GM18867 (cell line): ENCODE measurements around the gene ABCB4.

Experiments
- ATAC-seq: cut with Tn5 transposase; IDR thresholded peaks from one replicate; pipeline ENCODE4 v1.9.1; 2021; ENCODE audit warnings: mild to moderate bottlenecking, moderate library complexity; ENCODE audit not compliant: unreplicated experiment

Gene ABCB4

GRCh38 chr7:87427288-87427687 is 48.2 kb downstream of the ABCB4 start:
- no peak for ATAC-seq

- ATAC-seq = peak; percentile 89
Observed at GRCh38 chr7:87426160-87426559, 49.3 kb downstream of the ABCB4 start.

GRCh38 chr7:87424075-87424474 is 51.4 kb downstream of the ABCB4 start:
- no peak for ATAC-seq

DNA sequence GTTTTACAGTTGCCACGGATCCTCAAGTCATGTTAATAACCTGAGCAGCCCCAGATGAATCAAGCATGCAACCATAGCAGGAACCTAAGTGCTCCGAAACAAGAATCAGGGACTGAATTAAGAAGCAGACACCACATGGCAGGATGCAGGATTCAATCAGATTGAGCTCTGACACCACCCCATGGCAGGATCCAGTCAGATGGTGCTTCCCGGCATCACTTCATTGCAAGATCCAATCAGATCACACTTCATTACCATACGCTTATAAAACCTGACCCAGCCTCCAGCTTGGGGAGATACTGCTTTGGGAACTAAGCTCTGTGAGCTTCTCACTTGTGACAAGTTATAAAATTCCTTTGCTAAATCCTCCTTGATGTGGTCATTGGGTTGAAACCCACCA is 55.3 kb downstream of the ABCB4 start:
- ATAC-seq = no peak

DNA sequence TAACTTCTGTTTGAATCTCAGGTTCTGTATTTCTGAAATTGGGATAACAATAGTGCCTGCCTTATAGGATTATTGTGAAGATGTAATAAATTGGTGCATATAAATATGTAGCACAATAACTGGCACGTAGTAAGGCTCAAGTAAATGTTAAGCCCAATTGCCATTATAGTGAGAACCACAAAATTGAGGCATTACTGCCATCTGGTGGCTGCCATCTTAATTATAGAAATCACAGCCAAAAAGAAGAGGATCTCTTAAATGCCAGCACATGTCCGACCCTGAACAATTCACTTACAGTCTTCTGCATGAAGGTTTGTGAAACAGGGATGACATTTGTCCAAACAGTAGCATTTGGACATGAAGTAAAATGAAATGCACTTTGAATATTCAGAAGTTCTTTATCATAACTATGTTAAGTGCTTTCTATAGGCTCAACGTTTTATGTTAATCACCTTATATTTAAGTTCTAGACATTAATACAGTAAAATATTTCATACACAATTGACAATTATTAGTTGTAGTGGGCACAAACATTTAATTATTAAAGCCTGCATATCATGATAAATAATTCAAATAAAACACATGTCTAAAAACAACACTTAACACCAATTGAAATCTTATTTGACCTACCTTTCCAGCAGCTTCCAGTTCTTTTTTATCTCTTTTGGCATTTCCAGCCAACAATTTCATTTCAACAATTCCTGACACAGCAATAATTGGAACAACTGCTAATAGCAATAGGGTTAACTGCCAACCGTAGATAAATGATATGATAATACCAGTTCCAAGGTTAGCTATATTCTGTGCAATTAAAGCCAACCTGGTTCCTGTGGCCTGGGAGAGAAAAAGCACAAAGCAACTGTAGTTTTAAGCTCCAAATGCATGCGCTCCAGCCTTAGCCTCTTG is 58.5 kb downstream of the ABCB4 start:
- peak; percentile 85 for ATAC-seq

- ATAC-seq = no peak
Observed at GRCh38 chr7:87414794-87415188, 60.7 kb downstream of the ABCB4 start.

DNA sequence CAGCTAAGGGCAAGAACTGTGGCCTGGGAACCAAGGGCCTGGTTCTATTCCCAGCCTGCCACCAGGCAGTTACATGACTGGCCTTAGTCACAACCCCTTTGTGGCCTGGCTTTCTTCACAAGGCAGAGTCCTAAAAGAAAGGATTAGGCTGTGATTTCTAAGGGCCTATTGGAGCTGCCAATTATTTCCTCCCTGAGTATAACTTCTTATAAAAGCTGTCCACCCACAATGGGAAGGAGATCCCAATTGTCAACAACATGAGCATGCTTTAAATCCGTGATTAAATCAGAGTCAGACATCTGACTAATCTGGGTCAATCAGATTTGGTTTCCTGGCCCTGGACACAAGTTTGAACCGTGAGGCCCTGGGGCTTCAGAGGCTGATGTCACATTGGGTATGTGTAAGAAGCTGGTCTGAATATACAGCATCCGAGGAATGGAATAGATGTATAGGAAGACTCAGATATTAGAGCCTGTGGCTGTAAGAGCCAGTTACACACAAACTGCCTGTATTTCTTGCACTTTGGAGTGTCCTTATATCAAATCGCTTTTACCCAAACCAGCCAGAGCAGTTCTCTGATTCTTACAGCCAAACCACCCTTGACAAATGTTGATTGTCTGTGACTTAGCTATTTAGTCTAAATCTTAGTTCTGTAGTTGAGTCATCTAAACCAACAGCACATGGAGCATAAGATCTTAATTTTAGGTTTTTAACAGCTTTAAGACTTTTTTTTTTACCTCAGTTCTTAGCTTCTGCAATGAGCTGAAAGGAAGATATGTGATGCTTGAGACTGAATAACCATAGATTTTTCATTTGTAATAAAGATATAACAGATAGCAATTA is 61.3 kb downstream of the ABCB4 start:
- ATAC-seq = no peak

- ATAC-seq = no peak
Observed at GRCh38 chr7:87413029-87413428, 62.5 kb downstream of the ABCB4 start.

GRCh38 chr7:87411186-87411585 is 64.3 kb downstream of the ABCB4 start:
- no peak for ATAC-seq

DNA sequence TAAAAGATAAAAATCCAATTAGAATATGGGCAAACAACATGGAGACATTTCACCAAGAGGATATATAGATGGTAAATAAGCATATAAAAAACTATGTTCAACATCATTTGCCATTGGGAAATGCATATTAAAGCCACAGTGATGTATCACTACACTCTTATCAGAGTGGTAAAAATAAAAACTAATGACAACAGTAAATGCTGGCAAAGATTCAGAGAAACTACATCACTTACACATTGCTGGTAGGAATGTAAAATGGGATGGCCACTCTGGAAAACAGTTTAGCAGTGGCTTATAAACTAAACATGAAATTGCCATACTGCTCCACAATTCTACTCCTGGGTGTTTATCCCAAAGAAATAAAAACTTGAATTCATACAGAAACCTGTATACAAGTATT is 70.8 kb downstream of the ABCB4 start:
- ATAC-seq = no peak

GRCh38 chr7:87398446-87398845 is 77.0 kb downstream of the ABCB4 start:
- no peak for ATAC-seq

GRCh38 chr7:87395442-87396020 is 79.9 kb downstream of the ABCB4 start:
- no peak for ATAC-seq

- ATAC-seq = no peak
Observed at GRCh38 chr7:87391020-87391701, 84.3 kb downstream of the ABCB4 start.

DNA sequence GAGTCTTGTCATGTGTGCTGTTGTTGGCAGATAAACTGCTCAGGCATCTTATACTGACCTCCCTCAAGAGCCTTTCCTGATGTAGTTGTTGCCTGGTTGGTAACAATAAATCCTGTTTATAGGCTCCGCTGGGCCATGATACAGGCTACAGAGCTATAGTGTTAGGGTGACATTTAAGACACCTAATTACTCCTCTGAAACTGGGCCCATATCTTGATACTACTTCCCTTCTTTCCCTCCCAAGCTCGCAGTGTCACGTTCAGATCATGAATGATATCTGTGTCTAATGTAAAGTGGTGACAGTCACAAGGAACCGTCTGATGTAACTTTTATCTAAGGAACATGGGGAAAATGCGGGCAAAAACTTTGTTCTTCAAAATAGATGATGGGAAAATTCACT is 94.6 kb downstream of the ABCB4 start:
- ATAC-seq = no peak

GRCh38 chr7:87375662-87376435 is 99.6 kb downstream of the ABCB4 start:
- ATAC-seq = no peak

DNA sequence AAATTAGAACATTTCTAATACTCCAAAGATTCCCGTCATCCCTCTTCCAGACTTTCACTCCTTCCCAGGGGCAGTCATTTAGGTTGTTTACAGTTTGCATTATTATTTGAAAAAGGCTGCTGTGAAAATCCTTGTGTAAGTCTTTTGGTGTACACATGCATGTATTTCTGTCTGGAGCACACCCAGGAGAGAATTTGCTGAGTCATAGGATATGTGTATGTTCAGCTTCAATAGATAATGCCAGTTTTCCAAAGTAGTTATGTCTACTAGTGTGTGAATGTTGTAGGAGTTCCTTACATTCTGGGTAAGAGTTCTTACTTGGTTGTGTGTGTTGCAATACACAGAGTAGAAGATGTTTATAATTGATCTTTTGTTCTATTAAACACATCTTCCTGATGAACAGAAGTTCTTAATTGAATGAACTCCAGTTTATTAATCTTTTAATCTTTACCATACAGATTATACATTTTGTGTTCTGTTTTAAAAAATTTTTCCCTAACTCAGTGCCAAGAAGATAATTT is 104.8 kb downstream of the ABCB4 start:
- no peak for ATAC-seq

- ATAC-seq = no peak
Observed at GRCh38 chr7:87369216-87369615, 106.3 kb downstream of the ABCB4 start.

- ATAC-seq = no peak
Observed at GRCh38 chr7:87364246-87364645, 111.2 kb downstream of the ABCB4 start.

GRCh38 chr7:87363342-87363741 is 112.1 kb downstream of the ABCB4 start:
- no peak for ATAC-seq

- ATAC-seq = no peak
Observed at GRCh38 chr7:87361320-87361719, 114.2 kb downstream of the ABCB4 start.
